HG02870 (cell line): ENCODE results near the gene TSTD1.
"Not testable (repeated sequence)": the region's sequence is repeated elsewhere in the genome, so short reads cannot be mapped to it uniquely, and the experiment has no call there.

Experiments used
- ATAC-seq: cut with Tn5 transposase; IDR thresholded peaks from one replicate; pipeline ENCODE4 v1.9.1; 2021; ENCODE audit warnings: mild to moderate bottlenecking, moderate library complexity; ENCODE audit not compliant: unreplicated experiment

The TSTD1 gene

GRCh38 chr1:161012420-161012819 lies 26.3 kb downstream of the TSTD1 start:
- ATAC-seq: no peak

- no peak for ATAC-seq
Measured at GRCh38 chr1:161009602-161010211, 29.1 kb downstream of the TSTD1 start.

GRCh38 chr1:161008869-161009510 lies 29.8 kb downstream of the TSTD1 start:
- ATAC-seq: no peak

GRCh38 chr1:161007369-161007768 lies 31.4 kb downstream of the TSTD1 start:
- ATAC-seq: no peak

- no peak for ATAC-seq
Measured at GRCh38 chr1:161006563-161006962, 32.2 kb downstream of the TSTD1 start.

- no peak for ATAC-seq
Measured at GRCh38 chr1:161001525-161001924, 37.2 kb downstream of the TSTD1 start.

- no peak for ATAC-seq
Measured at GRCh38 chr1:161000736-161001480, 37.9 kb downstream of the TSTD1 start.

GRCh38 chr1:160999376-160999775 lies 39.4 kb downstream of the TSTD1 start:
- ATAC-seq: no peak

GRCh38 chr1:160997323-160998038 lies 41.3 kb downstream of the TSTD1 start:
- no peak for ATAC-seq

GRCh38 chr1:160996178-160996577 lies 42.6 kb downstream of the TSTD1 start:
- no peak for ATAC-seq

- ATAC-seq: no peak
Measured at GRCh38 chr1:160993544-160994193, 45.1 kb downstream of the TSTD1 start.

- ATAC-seq: not testable (repeated sequence)
Measured at GRCh38 chr1:160992036-160992435, 46.7 kb downstream of the TSTD1 start.
